ENCODE results near the gene ABCG4. TPM values are rescaled to one million over a fixed set of nuclear protein-coding genes. Genes with fewer than 3 reads are reported as not detected.
"Not testable (repeated sequence)": the region's sequence is repeated elsewhere in the genome, so short reads cannot be mapped to it uniquely, and the experiment has no call there.

ABCG4 gene
- total and polyA plus RNA-seq, 2 donors from 2014 or later: 0.25 to 0.52 TPM

- Histone ChIP-seq H3K9ac (ENCODE audit: low read length in 3 of 3) (no peak overlapping the region), H3K4me1 (ENCODE audit: control insufficient read depth in 2 of 3, insufficient read depth in 2 of 3, low read depth in 1 of 3, low read length in 3 of 3) (no peaks in the 10 kb centered on the region), H3K9me3 (ENCODE audit: control insufficient read depth in 2 of 3, insufficient read depth in 1 of 3, low read length in 3 of 3) (no peaks in the 10 kb centered on the region), H3K36me3 (ENCODE audit: control insufficient read depth in 2 of 3, insufficient read depth in 3 of 3, low read length in 3 of 3) (no peaks in the 10 kb centered on the region), H3K27ac (ENCODE audit: low read depth in 2 of 2, low read length in 2 of 2) (no peak overlapping the region), H3K4me3 (ENCODE audit: low read length in 3 of 3) (no peak overlapping the region), H3K27me3 (ENCODE audit: control insufficient read depth, insufficient read depth, low read length) (no peaks in the 10 kb centered on the region)
- DNase-seq: peak; percentile 14 to 94 (median 79)
- intact Hi-C loops (cut with DNase I): no loop called here
- peak; percentile 86 for FAIRE-seq
- peak; percentile 84 for TF ChIP-seq CTCF (IDR thresholded peaks at IDR 0.05; ENCODE audit: borderline replicate concordance, extremely low read depth, insufficient read depth)
Measured at GRCh38 chr11:119196833-119197483, 48.1 kb downstream of the ABCG4 start.

DNA sequence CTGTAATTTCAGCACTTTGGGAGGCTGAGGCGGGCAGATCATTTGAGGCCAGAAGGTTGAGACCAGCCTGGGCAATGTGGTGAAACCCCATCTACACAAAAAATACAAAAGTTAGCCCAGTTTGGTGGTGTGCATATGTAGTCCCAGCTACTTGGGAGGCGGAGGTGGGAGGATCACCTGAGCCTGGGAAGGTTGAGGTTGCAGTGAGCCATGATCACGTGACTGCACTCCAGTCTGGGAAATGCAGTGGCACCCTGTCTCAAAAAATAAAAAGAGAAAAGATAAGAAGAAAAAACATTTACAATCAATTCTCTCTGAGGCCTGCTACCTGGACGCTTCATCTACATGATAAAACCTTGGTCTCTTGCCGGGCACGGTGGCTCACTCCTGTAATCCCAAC, 50.1 kb downstream of the ABCG4 start:
- FAIRE-seq: no peak
- H3K9ac ChIP-seq (ENCODE audit: low read length in 3 of 3): no peak overlapping the region
- no peak for TF ChIP-seq CTCF (IDR thresholded peaks at IDR 0.05; ENCODE audit: borderline replicate concordance, extremely low read depth, insufficient read depth)
- no peak overlapping the region for H3K4me3 ChIP-seq (ENCODE audit: low read length in 3 of 3)
- H3K27me3 ChIP-seq (ENCODE audit: control insufficient read depth, insufficient read depth, low read length): no peaks in the 10 kb centered on the region
- no peaks in the 10 kb centered on the region for H3K4me1 ChIP-seq (ENCODE audit: control insufficient read depth in 2 of 3, insufficient read depth in 2 of 3, low read depth in 1 of 3, low read length in 3 of 3)
- no peak for DNase-seq
- intact Hi-C loops (cut with DNase I): no loop called here
- no peak overlapping the region for H3K27ac ChIP-seq (ENCODE audit: low read depth in 2 of 2, low read length in 2 of 2)
- H3K36me3 ChIP-seq (ENCODE audit: control insufficient read depth in 2 of 3, insufficient read depth in 3 of 3, low read length in 3 of 3): no peaks in the 10 kb centered on the region
- no peaks in the 10 kb centered on the region for H3K9me3 ChIP-seq (ENCODE audit: control insufficient read depth in 2 of 3, insufficient read depth in 1 of 3, low read length in 3 of 3)

GRCh38 chr11:119201236-119201635, 52.4 kb downstream of the ABCG4 start:
- DNase-seq: peak in 1 of 5 donors; percentile 10
- H3K27me3 ChIP-seq (ENCODE audit: control insufficient read depth, insufficient read depth, low read length); H3K9me3 ChIP-seq (ENCODE audit: control insufficient read depth in 2 of 3, insufficient read depth in 1 of 3, low read length in 3 of 3); FAIRE-seq; H3K9ac ChIP-seq (ENCODE audit: low read length in 3 of 3); H3K4me1 ChIP-seq (ENCODE audit: control insufficient read depth in 2 of 3, insufficient read depth in 2 of 3, low read depth in 1 of 3, low read length in 3 of 3); intact Hi-C loops (cut with DNase I); H3K4me3 ChIP-seq (ENCODE audit: low read length in 3 of 3); H3K36me3 ChIP-seq (ENCODE audit: control insufficient read depth in 2 of 3, insufficient read depth in 3 of 3, low read length in 3 of 3); H3K27ac ChIP-seq (ENCODE audit: low read depth in 2 of 2, low read length in 2 of 2): not testable (repeated sequence)

- no peak for FAIRE-seq
Measured at GRCh38 chr11:119202554-119202953, 53.7 kb downstream of the ABCG4 start.

More at GRCh38 chr11:119202554-119202953, 53.7 kb downstream of the ABCG4 start:
- H3K4me3 ChIP-seq (ENCODE audit: low read length in 3 of 3): no peak overlapping the region
- no peak for DNase-seq
- H3K36me3 ChIP-seq (ENCODE audit: control insufficient read depth in 2 of 3, insufficient read depth in 3 of 3, low read length in 3 of 3): no peaks in the 10 kb centered on the region
- no peak overlapping the region for H3K27ac ChIP-seq (ENCODE audit: low read depth in 2 of 2, low read length in 2 of 2)
- peaks cover 0 to 5% (median 0%) of the 10 kb centered on the region in 3 donors for H3K4me1 ChIP-seq (ENCODE audit: control insufficient read depth in 2 of 3, insufficient read depth in 2 of 3, low read depth in 1 of 3, low read length in 3 of 3)
- H3K27me3 ChIP-seq (ENCODE audit: control insufficient read depth, insufficient read depth, low read length): no peaks in the 10 kb centered on the region
- H3K9ac ChIP-seq (ENCODE audit: low read length in 3 of 3): no peak overlapping the region
- no peak for TF ChIP-seq CTCF (IDR thresholded peaks at IDR 0.05; ENCODE audit: borderline replicate concordance, extremely low read depth, insufficient read depth)
- intact Hi-C loops (cut with DNase I): no loop called here
- no peaks in the 10 kb centered on the region for H3K9me3 ChIP-seq (ENCODE audit: control insufficient read depth in 2 of 3, insufficient read depth in 1 of 3, low read length in 3 of 3)
